Myocyte (in vitro differentiated cells): ENCODE measurements around the gene RNF157. TPM values are rescaled to one million over a fixed set of nuclear protein-coding genes. Genes with fewer than 3 reads are reported as not detected.
A peak's percentile ranks its signal among the peaks of the same experiment; 100 is the strongest.
"Not testable (repeated sequence)": the region's sequence is repeated elsewhere in the genome, so short reads cannot be mapped to it uniquely, and the experiment has no call there.

Experiments
- DNase-seq: peaks from one replicate; pipeline ENCODE4 v3.0.0-alpha.2; 2012; ENCODE audit warnings: low read depth
- total RNA-seq: library from RNA; depleted of rRNA; stranded (reverse); fragments of >200 nt; gene quantifications from 2 replicates; pipeline ENCODE4 v1.2.3, GENCODE V29; 2014

RNF157 gene
- total RNA-seq, 1 donor from 2014 or later: 6.0 TPM

- peak; percentile 96 for DNase-seq
Observed at GRCh38 chr17:76270770-76271668, 30.7 kb upstream of the RNF157 start.

GRCh38 chr17:76270127-76270592, 29.9 kb upstream of the RNF157 start:
- DNase-seq: no peak

GRCh38 chr17:76268991-76269981, 29.0 kb upstream of the RNF157 start:
- DNase-seq: peak; percentile 83

- peak; percentile 59 for DNase-seq
Observed at GRCh38 chr17:76268015-76268749, 27.9 kb upstream of the RNF157 start.

- not testable (repeated sequence) for DNase-seq
Observed at GRCh38 chr17:76267581-76268001, 27.3 kb upstream of the RNF157 start.

- no peak for DNase-seq
Observed at GRCh38 chr17:76267051-76267576, 26.8 kb upstream of the RNF157 start.

- DNase-seq: peak; percentile 30
Observed at GRCh38 chr17:76266244-76266938, 26.1 kb upstream of the RNF157 start.

GRCh38 chr17:76265624-76266243, 25.4 kb upstream of the RNF157 start:
- DNase-seq: peak; percentile 65

- peak; percentile 100 for DNase-seq
Observed at GRCh38 chr17:76264755-76265623, 24.7 kb upstream of the RNF157 start, which contains the start of gene UBALD2. TSS of gene UBALD2 (plus strand) at chr17:76265348. CDS start at chr17:76265506, 158 bp downstream.

- no peak for DNase-seq
Observed at GRCh38 chr17:76264425-76264754, 24.1 kb upstream of the RNF157 start.

GRCh38 chr17:76263896-76264295, 23.6 kb upstream of the RNF157 start:
- no peak for DNase-seq

GRCh38 chr17:76262732-76263344, 22.5 kb upstream of the RNF157 start:
- DNase-seq: no peak

- DNase-seq: peak; percentile 67
Observed at GRCh38 chr17:76261421-76262215, 21.3 kb upstream of the RNF157 start.

GRCh38 chr17:76260669-76261068, 20.4 kb upstream of the RNF157 start:
- DNase-seq: no peak

- DNase-seq: no peak
Observed at GRCh38 chr17:76260220-76260619, 19.9 kb upstream of the RNF157 start.

GRCh38 chr17:76256430-76257050, 16.2 kb upstream of the RNF157 start:
- not testable (repeated sequence) for DNase-seq
